GM21717 (cell line): ENCODE results near the gene ISG15.
"Not testable (repeated sequence)": the region's sequence is repeated elsewhere in the genome, so short reads cannot be mapped to it uniquely, and the experiment has no call there.

Experiments used
- ATAC-seq: cut with Tn5 transposase; IDR thresholded peaks from one replicate; pipeline ENCODE4 v1.9.1; 2021; ENCODE audit warnings: mild to moderate bottlenecking, moderate library complexity; ENCODE audit not compliant: unreplicated experiment

The ISG15 gene

GRCh38 chr1:1043411-1043810, 30.1 kb downstream of the ISG15 start:
- no peak for ATAC-seq

- ATAC-seq, result no peak
These were observed 30.6 kb downstream of the ISG15 start for GRCh38 chr1:1043921-1044320.

GRCh38 chr1:1044455-1045078, 31.3 kb downstream of the ISG15 start:
- no peak for ATAC-seq

GRCh38 chr1:1045129-1045528, 31.8 kb downstream of the ISG15 start:
- ATAC-seq, result no peak

GRCh38 chr1:1046243-1046642, 32.9 kb downstream of the ISG15 start:
- no peak for ATAC-seq

- ATAC-seq, result no peak
These were observed 33.5 kb downstream of the ISG15 start for GRCh38 chr1:1046767-1047166.

- no peak for ATAC-seq
These were observed 34.1 kb downstream of the ISG15 start for GRCh38 chr1:1047407-1047806.

GRCh38 chr1:1047963-1048362, 34.7 kb downstream of the ISG15 start:
- ATAC-seq, result no peak

- no peak for ATAC-seq
These were observed 35.5 kb downstream of the ISG15 start for GRCh38 chr1:1048765-1049164.

- no peak for ATAC-seq
These were observed 36.2 kb downstream of the ISG15 start for GRCh38 chr1:1049318-1050165.

GRCh38 chr1:1050577-1051052, 37.3 kb downstream of the ISG15 start:
- ATAC-seq, result no peak

- no peak for ATAC-seq
These were observed 38.0 kb downstream of the ISG15 start for GRCh38 chr1:1051127-1051810.

GRCh38 chr1:1052003-1052840, 38.9 kb downstream of the ISG15 start:
- no peak for ATAC-seq

GRCh38 chr1:1053022-1053421, 39.7 kb downstream of the ISG15 start:
- ATAC-seq, result no peak

GRCh38 chr1:1053682-1054081, 40.4 kb downstream of the ISG15 start:
- no peak for ATAC-seq

- no peak for ATAC-seq
These were observed 40.9 kb downstream of the ISG15 start for GRCh38 chr1:1054099-1054700.

- ATAC-seq, result no peak
These were observed 41.7 kb downstream of the ISG15 start for GRCh38 chr1:1054971-1055370.

- no peak for ATAC-seq
These were observed 42.8 kb downstream of the ISG15 start for GRCh38 chr1:1055841-1056736.

GRCh38 chr1:1057769-1058087, 44.4 kb downstream of the ISG15 start:
- not testable (repeated sequence) for ATAC-seq
